ENCODE data around the gene SNRPD1.
A peak's percentile ranks its signal among the peaks of the same experiment; 100 is the strongest.
"Not testable (repeated sequence)": the region's sequence is repeated elsewhere in the genome, so short reads cannot be mapped to it uniquely, and the experiment has no call there.

The SNRPD1 gene

GRCh38 chr18:21638822-21639221 is 26.7 kb downstream of the SNRPD1 start:
- no peak for DNase-seq

GRCh38 chr18:21640375-21640774 is 28.3 kb downstream of the SNRPD1 start:
- not testable (repeated sequence) for DNase-seq

DNA sequence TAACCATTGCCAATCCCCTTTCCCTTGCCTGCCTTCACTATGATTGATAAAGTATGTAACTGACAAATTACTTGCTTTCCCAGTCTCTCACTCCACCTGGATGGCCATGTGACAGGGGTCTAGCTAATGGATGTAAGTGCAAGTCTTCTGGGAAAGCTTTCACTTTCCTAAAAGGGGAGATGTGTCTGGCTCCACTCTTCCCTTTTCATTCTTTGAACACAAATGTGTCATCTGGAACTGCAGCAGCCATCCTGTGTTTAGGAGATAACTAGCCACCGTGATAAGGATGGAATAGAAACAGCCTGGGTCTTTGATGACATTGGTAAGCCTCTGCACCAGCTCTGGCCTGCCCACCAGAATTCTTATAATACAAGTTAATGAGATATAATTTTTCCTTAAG is 38.2 kb downstream of the SNRPD1 start:
- no peak for DNase-seq

DNA sequence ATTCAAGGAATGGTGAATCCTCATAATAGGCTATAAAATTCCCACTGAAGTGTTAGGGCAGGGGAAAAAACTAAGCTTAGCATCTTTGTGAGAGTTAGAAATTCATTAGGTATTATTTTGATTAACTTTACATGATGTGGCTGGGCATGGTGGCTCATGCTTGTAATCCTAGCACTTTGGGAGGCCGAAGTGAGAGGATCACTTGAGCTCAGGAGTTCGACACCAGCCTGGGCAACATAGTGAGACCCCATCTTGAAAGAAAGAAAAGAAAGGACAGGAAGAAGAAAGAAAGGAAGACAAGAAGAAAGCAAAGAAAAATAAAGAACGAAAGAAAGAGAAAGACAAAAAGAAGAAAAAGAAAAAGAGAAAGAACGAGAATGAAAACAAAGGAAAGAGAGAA is 40.0 kb downstream of the SNRPD1 start:
- DNase-seq = no peak

GRCh38 chr18:21653361-21653760 is 41.2 kb downstream of the SNRPD1 start:
- no peak for DNase-seq

GRCh38 chr18:21656402-21656801 is 44.3 kb downstream of the SNRPD1 start:
- DNase-seq = no peak

GRCh38 chr18:21660078-21660477 is 48.0 kb downstream of the SNRPD1 start:
- no peak for DNase-seq

DNA sequence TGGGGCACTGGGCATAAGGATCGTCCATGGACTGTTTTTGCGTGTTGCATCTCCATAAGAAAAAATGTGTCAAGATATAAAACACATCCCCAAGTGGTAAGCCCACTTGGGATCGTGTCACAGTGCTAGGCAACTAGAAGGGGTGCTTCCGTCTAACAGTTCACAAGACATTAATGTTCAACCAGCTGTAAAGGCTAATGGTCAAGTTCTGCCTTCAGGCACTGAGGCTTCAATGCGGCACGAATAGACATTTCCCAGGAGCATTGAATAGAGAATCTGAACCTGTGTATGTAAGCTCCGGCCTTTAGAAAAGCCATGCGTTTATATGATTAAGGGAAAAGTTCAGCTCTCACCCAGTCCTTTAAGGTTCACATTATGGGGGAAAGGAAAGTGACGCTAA is 50.5 kb downstream of the SNRPD1 start:
- DNase-seq = no peak

GRCh38 chr18:21663578-21663977 is 51.5 kb downstream of the SNRPD1 start:
- DNase-seq = no peak

DNA sequence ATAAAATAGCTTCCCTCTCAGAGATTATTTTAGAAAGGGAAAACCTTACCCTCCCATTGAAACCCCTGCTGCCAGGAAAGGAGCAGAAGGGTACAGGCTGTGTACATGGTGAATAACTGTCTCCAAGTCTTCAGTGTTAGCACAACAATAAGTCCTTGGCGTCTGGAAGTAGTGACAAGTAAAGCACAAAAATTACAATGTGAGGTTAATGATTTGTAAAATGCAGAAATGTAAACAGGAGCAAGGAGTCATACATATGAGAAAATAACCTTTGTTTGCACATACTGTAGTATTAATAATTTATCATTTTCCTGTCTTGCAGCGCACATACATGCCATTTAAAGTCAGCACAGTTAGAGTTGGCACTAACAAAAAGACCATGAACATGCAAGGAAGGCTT is 52.0 kb downstream of the SNRPD1 start:
- no peak for DNase-seq

DNA sequence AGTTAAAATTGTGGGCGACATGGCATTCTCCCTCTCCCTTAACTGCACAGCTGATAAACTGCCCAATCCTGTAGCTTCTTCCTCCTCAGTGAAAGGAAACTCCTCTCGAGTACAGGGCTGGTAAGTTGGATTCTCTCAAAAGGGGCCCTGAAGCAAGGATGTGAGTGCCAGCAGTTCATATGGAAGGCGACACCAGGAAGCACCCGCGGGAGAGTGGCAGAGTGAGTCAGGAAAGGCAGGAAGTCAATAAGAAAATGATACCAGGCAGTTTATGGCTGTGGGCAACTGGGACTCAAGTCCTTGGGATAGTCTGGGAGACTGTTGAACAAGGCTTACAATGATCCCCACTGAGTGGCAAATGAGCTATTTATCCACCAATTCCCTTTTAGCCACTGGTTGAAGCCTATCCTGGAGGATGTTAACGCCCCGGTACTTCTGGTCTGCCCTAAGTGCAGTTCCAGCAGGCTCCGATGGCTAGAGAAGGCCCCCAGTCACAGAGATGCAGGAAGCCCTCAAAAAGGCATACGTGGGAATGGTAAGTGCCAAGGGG is 57.7 kb downstream of the SNRPD1 start:
- no peak for DNase-seq

DNA sequence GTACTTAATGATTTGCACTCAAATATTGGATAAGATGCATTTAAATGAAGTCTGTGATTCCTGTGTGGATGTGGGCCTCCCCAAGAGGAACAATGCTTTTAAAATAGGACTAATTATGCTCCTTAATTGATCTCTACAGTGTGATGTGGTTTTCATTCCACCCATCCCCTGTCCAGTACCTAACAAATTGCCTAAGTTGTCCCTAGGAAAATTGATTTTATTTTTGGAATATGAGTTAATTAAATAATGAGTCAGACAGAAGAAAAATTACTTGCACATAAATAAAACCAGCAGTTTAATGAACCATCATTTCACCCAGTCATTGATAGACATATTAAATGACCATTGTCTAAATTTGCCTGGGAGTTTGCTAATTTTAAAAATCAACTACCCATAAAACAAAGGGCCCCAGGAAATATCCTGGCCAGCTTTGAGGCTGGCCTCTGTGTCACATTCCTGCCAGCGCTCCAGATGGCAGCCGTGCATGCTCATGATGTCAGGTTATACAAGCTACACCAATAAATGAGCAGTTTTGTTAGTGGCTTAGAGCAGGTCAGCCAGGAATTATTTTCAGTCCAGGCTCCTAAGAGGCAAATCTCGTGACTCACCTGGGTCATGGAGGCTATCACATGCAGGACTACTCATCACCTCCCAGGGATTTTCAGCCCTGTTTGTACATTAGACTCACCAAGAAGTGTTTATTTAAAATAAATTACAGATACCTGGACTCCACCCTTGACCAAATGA is 60.6 kb downstream of the SNRPD1 start:
- no peak for DNase-seq

DNA sequence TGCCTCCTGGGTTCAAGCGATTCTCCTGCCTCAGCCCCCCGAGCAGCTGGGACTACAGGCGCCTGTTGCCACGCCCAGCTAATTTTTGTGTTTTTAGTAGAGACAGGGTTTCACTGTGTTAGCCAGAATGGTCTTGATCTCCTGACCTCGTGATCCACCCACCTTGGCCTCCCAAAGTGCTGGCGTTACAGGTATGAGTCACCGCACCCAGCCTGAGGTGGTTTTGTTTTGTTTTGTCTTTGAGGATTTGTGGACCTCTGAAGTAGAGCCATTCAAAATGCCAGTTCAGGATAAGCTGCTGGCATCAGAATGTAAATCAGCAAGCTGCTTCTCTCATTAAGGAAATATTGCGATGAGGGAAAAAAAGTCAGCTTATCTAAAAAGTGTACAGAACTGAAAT is 63.2 kb downstream of the SNRPD1 start:
- DNase-seq = not testable (repeated sequence)

GRCh38 chr18:21678859-21679258 is 66.7 kb downstream of the SNRPD1 start:
- DNase-seq = no peak

DNA sequence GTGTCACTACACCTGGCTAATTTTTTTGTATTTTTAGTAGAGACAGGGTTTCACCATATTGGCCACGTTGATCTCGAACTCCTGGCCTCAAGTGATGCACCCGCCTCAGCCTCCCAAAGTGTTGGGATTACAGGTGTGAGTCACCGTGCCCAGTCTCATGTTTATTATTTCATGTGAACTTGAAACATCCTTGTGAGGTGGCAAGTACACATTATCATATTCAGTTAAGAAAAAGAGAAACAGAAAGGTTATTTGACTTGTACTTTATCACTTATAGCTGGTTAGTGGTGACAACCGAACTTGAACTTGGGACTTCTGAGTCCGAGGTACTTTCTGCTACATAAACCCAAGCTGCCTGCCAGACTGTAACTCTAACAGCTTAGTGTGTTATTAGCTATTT is 68.0 kb downstream of the SNRPD1 start:
- no peak for DNase-seq

- peak; percentile 16 for DNase-seq
Measured at GRCh38 chr18:21682371-21683051, 70.4 kb downstream of the SNRPD1 start.
